GM19239 (cell line): ENCODE measurements around the gene AFTPH.

Experiments used
- DNase-seq: peaks from one replicate; pipeline ENCODE4 v3.0.0; 2011; ENCODE audit warnings: low spot score; ENCODE audit not compliant: insufficient read length
- FAIRE-seq: peaks from 2 replicates; lab custom pipeline; 2011; peaks lifted over from hg19 to GRCh38; lab: Jason Lieb, UNC

The AFTPH gene

GRCh38 chr2:64606479-64607363 lies 82.6 kb downstream of the AFTPH start:
- FAIRE-seq (peak; percentile 95), DNase-seq (peak; percentile 87)

DNA sequence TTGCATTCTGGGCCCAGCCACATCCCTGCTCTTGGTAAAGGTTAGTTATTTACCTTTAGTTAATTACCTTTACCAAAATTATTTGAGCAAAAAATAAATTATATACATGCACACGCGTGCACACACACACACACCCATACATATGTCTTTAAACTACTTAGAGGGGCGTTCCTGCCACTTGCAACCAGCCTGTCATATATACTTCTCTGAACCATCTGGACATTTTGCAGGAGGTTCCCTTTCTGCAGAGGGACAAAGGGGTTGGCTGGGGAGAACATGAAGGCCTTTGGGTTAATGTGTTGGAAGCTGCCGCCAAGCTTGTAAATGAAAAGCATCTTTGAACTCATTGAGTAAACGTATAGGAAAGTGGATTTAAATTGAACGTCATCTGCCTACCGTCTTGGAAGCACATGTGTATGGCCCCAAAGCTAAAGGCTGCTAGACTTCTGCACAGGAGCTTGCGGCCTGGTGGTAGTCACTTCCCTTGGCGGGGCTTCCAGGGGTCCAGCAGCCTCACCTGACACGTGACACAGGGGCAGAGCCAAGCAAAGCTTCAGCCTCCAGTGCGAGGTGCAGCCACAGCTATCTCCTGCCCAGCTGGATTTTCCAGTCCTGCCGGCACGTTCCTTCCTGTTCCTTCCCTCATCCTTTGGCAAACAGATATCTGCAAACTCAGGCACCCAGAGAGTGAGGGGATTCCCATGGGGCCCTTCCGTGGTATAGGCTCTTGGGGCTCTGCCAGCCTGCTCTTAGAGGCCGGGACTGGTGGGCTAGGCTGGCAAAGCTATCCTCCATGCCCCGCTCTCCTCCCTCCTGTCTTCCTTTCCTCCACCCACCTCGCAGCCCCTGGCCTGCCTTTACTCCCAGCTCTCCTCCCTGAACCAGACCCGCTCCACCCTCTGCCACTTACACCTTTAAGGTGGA lies 83.5 kb downstream of the AFTPH start:
- FAIRE-seq, result no peak
- no peak for DNase-seq

DNA sequence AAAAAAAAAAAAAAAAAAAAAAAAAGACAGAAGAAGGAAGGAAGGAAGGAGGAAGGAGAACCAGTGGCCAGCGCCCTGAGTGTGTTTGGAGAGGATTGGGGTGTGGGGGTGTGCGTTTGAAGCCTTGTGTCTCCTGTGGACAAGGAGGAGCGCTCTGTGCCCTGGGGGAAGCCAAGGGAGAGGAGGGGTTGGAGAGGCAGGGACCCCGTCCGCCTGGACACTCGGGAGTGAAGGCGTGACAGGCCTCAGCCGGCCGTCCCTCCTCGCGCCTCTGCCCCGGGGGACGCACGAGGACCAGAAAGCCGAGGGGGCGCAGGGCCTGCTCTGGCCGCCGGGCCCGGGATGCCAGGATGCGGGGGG lies 84.7 kb downstream of the AFTPH start:
- DNase-seq (no peak), FAIRE-seq (no peak)

- DNase-seq, result peak; percentile 77
- FAIRE-seq, result no peak
Observed at GRCh38 chr2:64609227-64609941, 85.3 kb downstream of the AFTPH start.

DNA sequence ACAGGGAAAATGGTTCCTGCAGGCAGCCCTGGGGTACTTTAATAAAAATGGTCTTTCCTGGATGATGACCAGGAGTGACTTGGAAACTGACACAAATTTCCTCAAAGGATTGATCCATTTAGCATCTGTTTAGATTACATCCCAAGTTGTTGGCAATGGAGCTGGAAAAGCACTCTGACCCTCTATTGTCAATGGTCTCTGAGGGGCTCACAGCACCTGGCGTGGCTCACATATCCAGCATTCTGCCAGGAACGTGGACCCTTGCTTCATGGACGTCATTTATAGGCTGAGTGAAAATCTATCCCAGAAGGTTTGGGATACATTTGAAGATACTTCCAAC lies 85.8 kb downstream of the AFTPH start:
- FAIRE-seq (no peak), DNase-seq (no peak)

- no peak for FAIRE-seq
- no peak for DNase-seq
Observed at GRCh38 chr2:64610316-64610855, 86.3 kb downstream of the AFTPH start.

DNA sequence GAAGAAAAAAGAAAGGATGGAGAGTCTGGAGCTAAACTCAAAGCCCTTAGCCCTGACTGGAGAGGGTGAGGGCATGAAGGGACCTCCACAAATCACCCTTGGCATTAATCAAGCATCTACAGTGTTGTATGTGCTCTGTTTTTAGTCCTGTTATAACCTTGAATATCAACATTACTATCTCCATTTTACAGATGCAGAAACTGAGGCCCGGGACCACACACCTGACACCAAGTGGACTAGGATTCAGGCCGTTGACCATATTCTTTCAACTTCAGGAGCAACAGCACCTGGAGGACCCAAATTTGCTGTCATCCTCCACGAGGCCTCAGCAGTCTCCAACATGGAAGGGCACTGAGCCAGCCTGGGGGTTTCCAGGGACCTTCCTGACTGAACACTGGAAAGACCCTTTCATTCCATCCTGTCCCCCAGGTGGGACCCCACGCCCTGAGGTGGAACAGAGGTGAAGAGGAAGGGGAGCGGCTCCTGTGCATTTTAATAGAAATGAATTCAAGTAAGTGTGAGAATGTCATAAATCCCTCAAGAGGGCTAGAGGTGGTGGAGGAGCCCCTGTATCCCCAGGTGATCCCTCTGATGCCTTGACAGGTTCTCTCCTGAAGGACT lies 88.6 kb downstream of the AFTPH start:
- FAIRE-seq (no peak), DNase-seq (no peak)

DNA sequence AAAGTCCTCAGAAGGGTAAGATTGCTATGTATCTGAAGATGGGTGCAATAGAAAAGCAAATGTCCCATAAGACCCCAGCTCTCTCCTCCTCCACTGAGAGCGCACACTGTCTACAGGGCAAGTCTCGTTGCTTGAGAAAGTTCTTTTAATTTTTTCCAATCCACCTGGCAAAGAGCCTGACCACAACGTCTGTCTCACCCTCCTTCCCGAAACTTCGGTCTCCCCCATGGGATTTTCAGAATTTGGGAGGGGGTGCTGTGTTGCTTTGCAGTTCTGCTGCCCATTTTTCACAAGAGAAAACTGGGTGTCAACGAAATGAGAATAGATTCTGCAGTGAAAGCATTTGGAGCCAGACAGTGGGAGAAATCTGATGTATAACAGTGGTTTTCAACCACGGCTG lies 89.1 kb downstream of the AFTPH start:
- no peak for DNase-seq
- no peak for FAIRE-seq

- DNase-seq, result no peak
- FAIRE-seq, result no peak
Observed at GRCh38 chr2:64615192-64615763, 91.2 kb downstream of the AFTPH start.

GRCh38 chr2:64615844-64616536 lies 91.9 kb downstream of the AFTPH start:
- DNase-seq (no peak), FAIRE-seq (no peak)

DNA sequence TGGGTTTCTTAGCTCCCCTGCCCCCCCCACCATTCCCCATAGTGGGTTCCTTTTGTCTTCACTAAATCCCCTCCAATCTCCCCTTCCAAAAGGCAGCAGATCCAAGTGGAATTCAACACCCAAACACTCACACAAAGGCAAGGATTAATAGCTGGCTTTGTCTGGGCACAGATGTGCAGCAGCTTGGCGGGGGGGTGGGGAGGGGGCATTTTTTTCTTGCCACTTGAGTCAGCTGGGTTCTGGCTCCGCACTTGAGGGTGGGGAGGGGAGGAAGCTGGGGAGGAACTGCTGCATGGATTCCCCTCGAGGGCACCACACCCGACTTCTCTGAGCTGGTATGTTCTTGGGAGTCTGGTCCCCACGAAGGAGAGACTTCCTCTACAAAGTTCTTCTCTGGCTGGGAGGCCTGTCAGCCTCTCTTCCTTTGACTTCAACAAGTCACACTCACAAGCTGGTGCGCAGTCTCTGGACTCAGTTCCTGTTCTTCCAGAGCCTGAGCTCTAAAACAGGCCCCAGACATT lies 93.6 kb downstream of the AFTPH start:
- no peak for DNase-seq
- FAIRE-seq, result no peak

DNA sequence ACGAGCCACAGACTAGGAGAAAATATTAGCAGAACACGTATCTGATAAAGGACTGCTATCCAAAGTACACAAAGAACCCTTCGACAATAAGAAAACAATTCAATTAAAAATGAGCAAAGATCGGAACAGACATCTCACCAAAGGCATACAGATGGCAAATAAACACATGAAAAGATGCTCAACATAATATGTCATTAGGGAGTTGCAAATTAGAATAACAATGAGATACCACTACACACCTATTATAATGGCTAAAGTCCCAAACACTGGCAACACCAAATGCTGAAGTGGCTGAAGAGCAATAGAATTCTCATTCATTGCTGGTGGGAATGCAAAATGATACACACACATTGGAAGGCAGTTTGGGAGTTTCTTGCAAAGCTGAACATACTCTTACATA lies 96.5 kb downstream of the AFTPH start:
- DNase-seq, result no peak

DNA sequence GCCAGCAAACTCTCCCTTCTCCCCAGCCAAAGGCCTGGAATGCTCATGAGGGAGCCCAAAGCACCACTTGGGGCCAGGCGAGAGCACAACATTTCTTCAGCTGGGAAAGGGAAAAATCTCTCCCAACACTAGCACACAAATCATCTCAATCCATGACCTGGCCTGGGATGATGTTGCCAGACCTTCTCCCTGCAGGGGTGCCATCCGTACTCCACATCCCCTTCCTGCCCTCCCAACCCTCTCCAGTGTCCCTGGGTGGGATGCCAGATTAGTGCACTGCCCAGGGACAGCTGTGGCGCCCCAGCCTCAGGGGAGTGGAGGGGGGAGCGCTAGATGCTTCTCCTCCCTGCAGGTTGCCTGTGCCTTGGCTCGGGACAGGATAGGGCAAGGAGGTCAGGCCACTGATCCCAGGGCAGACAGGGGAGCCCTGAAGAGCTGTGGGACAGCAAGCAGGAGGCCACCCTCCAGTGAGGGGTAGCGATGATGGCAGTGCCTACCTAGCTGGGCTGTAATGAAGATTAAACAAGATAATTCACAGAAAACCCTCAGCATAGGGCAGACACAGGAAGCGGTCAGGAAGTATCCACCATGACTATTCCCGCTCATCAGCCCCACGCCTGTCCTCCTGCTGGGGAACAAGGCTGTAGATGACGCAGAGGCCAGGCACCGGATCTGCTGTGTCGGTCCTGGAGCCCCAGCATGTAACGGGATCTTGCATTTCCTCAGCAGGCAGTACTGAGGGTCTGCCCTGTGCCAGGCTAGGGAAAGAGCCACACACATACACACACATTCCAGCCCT lies 98.5 kb downstream of the AFTPH start:
- DNase-seq (no peak), FAIRE-seq (no peak)

More for the DNA sequence above, 96.5 kb downstream of the AFTPH start:
- no peak for FAIRE-seq

- FAIRE-seq, result no peak
- DNase-seq, result no peak
Observed at GRCh38 chr2:64623242-64623850, 99.2 kb downstream of the AFTPH start.

- DNase-seq (no peak), FAIRE-seq (no peak)
Observed at GRCh38 chr2:64624108-64624610, 100.0 kb downstream of the AFTPH start.

DNA sequence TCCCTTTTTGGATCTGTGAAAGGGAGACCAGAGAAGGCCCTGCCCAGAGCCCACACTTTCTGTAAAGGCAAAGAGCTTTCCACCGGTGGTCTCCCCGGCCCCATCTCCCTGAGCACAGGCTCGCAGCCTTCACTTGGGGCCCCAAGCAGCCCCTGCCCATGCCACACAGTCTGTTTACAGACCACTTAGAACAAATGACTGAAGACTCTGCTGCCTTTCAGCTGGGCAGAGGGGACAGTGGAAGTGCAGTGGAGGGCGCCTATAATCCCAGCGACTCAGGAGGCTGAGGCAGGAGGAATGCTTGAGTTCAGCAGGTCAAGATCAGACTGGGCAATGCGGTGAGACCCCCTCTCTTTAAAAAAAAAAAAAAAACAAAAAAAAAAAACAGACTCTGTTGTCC lies 100.7 kb downstream of the AFTPH start:
- FAIRE-seq, result no peak
- DNase-seq, result no peak
